Retinal pigment epithelial cell (primary cell): ENCODE data around the gene GYPC.
"Not testable (repeated sequence)": the region's sequence is repeated elsewhere in the genome, so short reads cannot be mapped to it uniquely, and the experiment has no call there.

Experiments used
- DNase-seq: peaks from one replicate; pipeline ENCODE4 v3.0.0-alpha.2; 2010; ENCODE audit warnings: low read depth
- H3K4me3 ChIP-seq: 2 replicates; pipeline ENCODE4 v1.5.1; 2011; ENCODE audit warnings: mild to moderate bottlenecking, low read length, control low read depth, moderate library complexity
- TF ChIP-seq, protein P1 (sequence below): conservative IDR thresholded peaks from 2 replicates; pipeline ENCODE4 v1.5.1; 2011; ENCODE audit warnings: low read depth, low read length, control low read depth, inconsistent platforms

Gene GYPC

DNA sequence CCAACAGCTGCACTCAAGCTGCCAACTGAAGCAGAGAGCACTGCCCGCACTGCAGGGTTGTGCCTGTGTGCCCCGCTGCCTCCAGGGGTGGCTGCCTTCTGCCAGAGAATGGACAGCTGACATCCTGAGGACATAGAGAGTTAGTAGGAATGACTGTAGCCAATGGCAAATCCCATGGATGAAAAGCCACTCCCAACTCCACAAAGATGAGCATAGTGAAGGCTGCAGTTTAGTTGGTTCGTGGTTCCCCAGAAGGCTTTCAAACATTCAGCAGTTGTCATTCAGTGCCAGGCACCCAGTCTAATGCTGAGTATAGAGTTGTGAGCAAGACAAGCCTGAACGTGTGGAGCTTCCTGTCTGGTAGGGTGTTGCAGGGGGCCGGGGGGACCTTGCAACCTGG lies 30.3 kb downstream of the GYPC start:
- no peak for DNase-seq
- H3K4me3 ChIP-seq: no peak overlapping the region
- TF ChIP-seq, protein P1, sequence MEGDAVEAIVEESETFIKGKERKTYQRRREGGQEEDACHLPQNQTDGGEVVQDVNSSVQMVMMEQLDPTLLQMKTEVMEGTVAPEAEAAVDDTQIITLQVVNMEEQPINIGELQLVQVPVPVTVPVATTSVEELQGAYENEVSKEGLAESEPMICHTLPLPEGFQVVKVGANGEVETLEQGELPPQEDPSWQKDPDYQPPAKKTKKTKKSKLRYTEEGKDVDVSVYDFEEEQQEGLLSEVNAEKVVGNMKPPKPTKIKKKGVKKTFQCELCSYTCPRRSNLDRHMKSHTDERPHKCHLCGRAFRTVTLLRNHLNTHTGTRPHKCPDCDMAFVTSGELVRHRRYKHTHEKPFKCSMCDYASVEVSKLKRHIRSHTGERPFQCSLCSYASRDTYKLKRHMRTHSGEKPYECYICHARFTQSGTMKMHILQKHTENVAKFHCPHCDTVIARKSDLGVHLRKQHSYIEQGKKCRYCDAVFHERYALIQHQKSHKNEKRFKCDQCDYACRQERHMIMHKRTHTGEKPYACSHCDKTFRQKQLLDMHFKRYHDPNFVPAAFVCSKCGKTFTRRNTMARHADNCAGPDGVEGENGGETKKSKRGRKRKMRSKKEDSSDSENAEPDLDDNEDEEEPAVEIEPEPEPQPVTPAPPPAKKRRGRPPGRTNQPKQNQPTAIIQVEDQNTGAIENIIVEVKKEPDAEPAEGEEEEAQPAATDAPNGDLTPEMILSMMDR: no peak

DNA sequence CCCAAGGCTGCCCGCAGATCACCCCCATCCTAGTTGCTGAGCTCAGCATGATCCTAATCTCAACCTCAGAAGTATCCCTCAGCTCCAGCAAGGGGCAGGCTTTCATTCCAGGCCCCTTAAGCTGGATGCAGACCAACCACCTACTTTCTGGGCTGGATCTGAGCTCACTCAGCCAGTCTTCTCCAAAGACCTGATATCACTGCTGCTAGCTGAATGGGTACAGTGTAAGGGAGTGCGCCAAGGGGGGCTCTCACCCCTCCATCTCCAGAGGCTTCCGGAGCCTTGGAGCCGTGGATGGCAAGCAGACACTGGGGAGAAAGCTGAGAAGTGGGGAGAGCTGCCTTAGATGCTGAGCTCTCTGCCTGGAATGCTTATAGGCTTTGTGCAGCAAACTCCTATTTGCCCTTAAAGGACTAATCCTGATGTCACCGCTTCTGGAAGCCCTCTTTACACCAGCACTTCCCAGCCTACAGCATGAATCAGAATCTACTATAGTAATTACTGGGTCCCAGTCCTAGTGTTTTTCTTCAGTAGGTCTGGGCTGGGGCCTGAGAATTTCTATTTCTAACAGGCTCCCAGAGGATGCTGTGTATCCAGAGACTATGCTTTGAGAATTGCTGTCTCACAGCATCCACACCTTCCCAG lies 31.0 kb downstream of the GYPC start:
- no peak for DNase-seq
- TF ChIP-seq, protein P1: no peak
- H3K4me3 ChIP-seq: no peak overlapping the region

DNA sequence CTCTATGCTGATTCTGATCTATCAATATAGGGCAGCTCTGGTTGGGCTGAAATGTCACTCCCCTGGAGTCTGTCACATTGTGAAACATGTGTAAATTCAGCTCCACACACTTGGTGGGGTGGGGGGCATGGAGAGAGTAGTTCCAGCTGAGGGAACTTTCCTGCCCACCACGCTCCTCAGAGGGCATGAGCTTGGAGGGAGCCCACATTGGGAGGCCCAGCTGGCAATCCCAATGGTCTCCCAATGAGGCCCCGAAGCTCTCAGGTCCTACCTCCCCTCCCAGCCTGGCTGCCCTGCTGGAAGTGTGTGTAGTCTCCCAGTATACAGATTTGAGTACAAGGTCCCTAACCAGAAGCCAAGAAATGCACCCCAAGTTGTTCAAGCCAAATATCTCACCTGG lies 31.5 kb downstream of the GYPC start:
- TF ChIP-seq, protein P1: no peak
- H3K4me3 ChIP-seq: no peak overlapping the region

DNA sequence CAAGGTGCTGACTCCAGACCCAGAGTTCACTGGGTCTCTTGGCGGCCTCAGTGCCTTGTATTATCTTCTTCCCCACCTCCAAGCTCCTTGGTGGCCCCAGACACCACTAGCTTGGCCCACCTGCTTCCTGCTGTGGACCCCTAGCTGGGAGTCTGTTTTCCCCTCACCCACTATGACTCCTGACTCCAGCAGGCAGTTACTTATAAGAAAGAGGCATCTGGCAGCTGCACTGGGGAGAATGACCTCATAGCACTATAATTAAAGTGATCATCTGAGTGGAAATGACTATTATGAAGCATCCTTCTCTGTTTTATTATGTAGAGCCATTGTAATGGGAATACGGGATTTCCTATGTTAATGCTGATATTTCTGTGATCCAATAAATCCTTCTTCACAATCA lies 32.6 kb downstream of the GYPC start:
- DNase-seq, H3K4me3 ChIP-seq: not testable (repeated sequence)

More for the DNA sequence above, 31.5 kb downstream of the GYPC start:
- no peak for DNase-seq

DNA sequence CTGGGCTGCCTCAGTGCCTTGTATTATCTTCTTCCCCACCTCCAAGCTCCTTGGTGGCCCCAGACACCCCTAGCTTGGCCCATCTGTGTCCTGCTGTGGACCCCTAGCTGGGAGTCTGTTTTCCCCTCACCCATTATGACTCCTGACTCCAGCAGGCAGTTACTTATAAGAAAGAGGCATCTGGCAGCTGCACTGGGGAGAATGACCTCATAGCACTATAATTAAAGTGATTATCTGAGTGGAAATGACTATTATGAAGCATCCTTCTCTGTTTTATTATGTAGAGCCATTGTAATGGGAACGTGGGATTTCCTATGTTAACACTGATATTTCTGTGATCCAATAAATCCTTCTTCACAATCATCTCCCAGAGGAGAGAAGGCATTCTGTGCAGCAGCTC lies 36.3 kb downstream of the GYPC start:
- not testable (repeated sequence) for DNase-seq, H3K4me3 ChIP-seq

DNA sequence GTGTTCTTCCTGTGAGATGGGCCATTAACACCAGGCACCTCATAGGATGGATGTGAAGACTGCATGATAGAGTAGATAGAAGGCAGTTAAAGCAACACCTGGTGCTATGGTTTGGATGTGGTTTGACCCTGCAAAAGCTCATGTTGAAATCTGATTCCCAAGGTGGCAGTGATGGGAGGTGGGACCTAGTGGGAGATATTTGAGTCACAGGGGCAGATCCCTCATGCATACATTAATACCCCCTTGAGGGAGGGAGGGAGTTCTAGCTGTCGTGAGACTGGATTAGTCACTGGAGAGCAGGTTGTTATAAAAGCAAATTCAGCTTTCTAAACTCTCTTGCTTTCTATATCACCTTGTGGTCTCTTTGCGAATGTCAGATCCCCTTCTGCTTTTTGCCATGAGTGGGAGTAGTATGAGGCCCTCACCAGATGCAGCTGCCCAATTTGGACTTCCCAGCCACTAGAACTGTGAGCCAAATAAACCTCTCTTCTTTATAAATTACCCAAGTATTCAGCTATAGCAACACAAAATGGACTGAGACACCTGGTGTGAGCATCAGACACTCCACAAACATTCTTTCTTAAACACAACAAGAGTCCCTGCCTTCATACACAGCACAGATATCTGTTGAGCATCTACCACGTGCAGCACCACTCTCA lies 37.1 kb downstream of the GYPC start:
- not testable (repeated sequence) for DNase-seq, H3K4me3 ChIP-seq

DNA sequence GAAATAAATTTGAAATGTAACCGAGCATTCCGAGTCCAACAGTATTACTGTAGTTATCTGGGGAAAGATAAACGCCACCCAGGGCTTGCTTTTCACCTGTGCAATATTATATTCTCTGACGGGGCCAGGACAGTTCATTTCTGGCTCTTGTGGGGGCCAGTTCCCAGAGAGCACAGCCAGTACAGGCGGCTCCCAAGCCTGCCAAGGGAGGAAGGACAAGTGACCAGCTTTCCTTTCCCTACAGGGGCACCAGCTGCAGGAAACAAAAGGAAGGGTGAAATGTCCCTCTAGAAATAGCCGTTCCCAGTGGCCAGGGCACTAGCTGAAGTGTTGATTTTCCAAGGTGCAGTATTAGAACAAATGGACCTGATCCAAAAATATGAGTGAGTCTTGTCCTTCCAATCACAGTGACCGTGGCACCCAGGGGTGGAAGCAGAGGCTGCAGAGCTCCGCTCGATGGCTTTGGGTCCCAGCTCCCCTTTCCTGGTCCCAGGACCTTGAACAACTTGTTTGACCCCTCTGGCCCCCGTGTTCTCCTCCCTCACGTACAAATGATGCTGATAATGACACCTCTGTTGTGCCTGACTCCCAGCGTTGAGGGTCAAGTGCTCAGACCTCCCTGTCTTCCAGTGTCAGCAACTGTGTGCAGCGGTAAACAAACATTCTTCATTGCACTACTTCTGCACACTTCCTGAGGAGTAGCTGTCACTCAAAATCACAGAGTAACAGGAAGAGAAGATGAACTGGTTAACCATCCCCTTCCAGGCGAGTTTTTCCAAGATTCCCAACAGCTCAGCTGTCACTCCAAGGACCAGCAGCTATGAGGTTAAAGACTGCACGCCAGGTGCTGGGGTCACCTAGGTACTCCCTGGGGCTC lies 40.9 kb downstream of the GYPC start:
- no peak overlapping the region for H3K4me3 ChIP-seq
- TF ChIP-seq, protein P1: no peak
- no peak for DNase-seq

DNA sequence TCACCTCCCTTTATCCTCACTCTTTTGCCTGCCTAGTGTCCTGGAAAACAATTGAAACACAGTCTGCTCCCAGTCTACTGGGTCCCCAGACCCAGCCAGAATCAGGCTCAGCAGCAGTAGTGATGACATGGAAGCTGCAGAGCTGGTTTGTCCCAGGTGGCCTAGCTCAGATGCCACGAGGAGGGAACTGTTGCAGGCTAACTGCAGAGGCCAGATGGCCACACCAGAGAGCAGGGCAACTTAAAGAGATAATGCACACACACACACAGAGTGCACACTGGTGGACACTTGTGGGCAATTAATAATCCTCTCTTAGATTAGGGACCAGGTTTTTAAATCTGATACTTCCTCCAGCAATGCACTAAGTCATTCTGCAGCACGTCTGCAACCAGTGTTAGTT lies 42.4 kb downstream of the GYPC start:
- no peak overlapping the region for H3K4me3 ChIP-seq
- TF ChIP-seq, protein P1: no peak
- DNase-seq: no peak
